ENCODE results near the gene SLC12A8. TPM values are rescaled to one million over a fixed set of nuclear protein-coding genes. Genes with fewer than 3 reads are reported as not detected.

SLC12A8 gene
- total RNA-seq, 1 donor from 2014 or later: 6.1 TPM

DNA sequence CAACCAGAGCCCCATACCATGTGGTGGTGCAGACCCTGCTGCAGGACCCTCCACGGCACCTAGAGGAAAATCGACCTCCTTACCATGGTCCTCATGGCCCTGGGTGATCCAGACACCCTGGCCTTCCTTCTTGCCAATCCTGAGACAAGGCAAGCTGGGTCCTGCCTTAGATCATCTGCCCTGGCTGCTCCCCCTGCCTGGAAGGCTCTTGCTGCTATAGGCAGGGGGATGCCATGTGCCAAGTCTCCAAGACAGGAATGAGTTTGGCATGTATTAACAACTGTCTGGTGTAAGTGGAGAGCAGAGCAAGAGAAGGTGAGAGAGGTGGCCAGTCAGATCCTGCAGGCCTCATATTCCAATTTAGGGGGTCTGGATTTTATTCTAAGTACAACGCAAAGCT is 164.3 kb downstream of the SLC12A8 start:
- Mint-ChIP-seq H3K27me3 (ENCODE audit: low read depth) (no peaks in the 10 kb centered on the region), H3K9me3 (ENCODE audit: low read depth) (no peaks in the 10 kb centered on the region), H3K4me1 (ENCODE audit: low read depth) (peaks cover 51% of the 10 kb centered on the region), H3K27ac (ENCODE audit: unreplicated experiment) (no peak overlapping the region), H3K4me3 (ENCODE audit: unreplicated experiment) (no peak overlapping the region), H3K36me3 (ENCODE audit: low read depth) (peaks cover 7% of the 10 kb centered on the region)
- no peak for DNase-seq (ENCODE audit: low spot score)
- TF ChIP-seq, protein P1, sequence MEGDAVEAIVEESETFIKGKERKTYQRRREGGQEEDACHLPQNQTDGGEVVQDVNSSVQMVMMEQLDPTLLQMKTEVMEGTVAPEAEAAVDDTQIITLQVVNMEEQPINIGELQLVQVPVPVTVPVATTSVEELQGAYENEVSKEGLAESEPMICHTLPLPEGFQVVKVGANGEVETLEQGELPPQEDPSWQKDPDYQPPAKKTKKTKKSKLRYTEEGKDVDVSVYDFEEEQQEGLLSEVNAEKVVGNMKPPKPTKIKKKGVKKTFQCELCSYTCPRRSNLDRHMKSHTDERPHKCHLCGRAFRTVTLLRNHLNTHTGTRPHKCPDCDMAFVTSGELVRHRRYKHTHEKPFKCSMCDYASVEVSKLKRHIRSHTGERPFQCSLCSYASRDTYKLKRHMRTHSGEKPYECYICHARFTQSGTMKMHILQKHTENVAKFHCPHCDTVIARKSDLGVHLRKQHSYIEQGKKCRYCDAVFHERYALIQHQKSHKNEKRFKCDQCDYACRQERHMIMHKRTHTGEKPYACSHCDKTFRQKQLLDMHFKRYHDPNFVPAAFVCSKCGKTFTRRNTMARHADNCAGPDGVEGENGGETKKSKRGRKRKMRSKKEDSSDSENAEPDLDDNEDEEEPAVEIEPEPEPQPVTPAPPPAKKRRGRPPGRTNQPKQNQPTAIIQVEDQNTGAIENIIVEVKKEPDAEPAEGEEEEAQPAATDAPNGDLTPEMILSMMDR (IDR thresholded peaks at IDR 0.05): no peak

DNA sequence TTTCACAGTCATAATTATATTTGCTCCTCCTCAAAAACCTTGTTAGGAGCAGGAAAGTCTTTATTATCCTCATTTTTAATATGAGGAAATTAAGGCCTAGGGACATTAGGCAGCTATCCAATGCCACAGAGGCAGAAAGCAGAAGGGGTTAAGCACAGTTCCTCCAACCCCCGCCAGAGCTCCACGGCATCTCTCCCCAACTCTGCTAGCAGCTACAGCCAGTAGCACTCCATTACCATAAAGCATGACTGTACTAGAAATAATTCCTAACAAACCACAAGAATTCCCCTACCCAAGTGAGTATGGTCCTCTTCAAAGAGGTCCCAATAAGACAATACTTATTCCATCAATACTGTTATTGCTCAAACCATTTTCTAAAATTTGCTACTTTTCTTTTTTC is 166.6 kb downstream of the SLC12A8 start:
- Mint-ChIP-seq H3K4me1 (ENCODE audit: low read depth) (peaks cover 37% of the 10 kb centered on the region), H3K9me3 (ENCODE audit: low read depth) (no peaks in the 10 kb centered on the region), H3K36me3 (ENCODE audit: low read depth) (peaks cover 7% of the 10 kb centered on the region), H3K27ac (ENCODE audit: unreplicated experiment) (no peak overlapping the region), H3K4me3 (ENCODE audit: unreplicated experiment) (no peak overlapping the region), H3K27me3 (ENCODE audit: low read depth) (no peaks in the 10 kb centered on the region)
- no peak for DNase-seq (ENCODE audit: low spot score)
- TF ChIP-seq, protein P1 (IDR thresholded peaks at IDR 0.05): peak; percentile 64

- Mint-ChIP-seq H3K4me3 (ENCODE audit: unreplicated experiment) (no peak overlapping the region), H3K27ac (ENCODE audit: unreplicated experiment) (no peak overlapping the region), H3K36me3 (ENCODE audit: low read depth) (peaks cover 3% of the 10 kb centered on the region), H3K9me3 (ENCODE audit: low read depth) (no peaks in the 10 kb centered on the region), H3K27me3 (ENCODE audit: low read depth) (no peaks in the 10 kb centered on the region), H3K4me1 (ENCODE audit: low read depth) (peaks cover 36% of the 10 kb centered on the region)
- TF ChIP-seq, protein P1 (IDR thresholded peaks at IDR 0.05): no peak
- no peak for DNase-seq (ENCODE audit: low spot score)
Measured at GRCh38 chr3:125045194-125045593, 167.4 kb downstream of the SLC12A8 start.

DNA sequence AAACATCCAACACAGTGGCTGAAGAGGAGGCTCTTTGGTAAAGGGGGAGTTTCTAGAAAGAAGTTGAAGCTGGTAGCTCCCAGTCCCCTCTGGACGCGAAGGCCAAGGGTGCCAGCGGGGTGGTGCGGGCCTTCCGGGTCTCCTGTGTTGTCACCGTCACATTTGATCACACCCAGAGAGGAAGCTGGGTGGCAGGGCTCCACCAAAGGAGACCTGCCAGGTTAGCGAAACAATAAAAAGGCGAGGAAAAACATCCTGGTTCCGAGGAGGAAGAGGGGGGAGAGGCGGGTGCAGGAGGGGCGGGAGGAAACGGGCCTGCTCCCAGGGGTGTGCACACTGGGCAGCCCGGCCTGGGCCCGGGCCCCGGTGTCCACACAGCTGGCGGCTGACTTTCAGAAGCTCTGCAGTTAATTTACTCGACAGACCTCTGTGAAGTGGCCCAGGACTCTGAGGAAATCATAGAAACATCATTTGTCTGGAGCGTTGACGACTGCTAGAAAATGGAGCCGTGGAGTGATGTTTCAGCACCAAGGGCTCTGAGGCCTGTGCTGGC is 168.9 kb downstream of the SLC12A8 start:
- TF ChIP-seq, protein P1 (IDR thresholded peaks at IDR 0.05): no peak
- Mint-ChIP-seq H3K4me3 (ENCODE audit: unreplicated experiment) (no peak overlapping the region), H3K4me1 (ENCODE audit: low read depth) (peaks cover 44% of the 10 kb centered on the region), H3K9me3 (ENCODE audit: low read depth) (no peaks in the 10 kb centered on the region), H3K27ac (ENCODE audit: unreplicated experiment) (peak overlapping the region; percentile 97), H3K27me3 (ENCODE audit: low read depth) (no peaks in the 10 kb centered on the region), H3K36me3 (ENCODE audit: low read depth) (peaks cover 2% of the 10 kb centered on the region)
- no peak for DNase-seq (ENCODE audit: low spot score)

DNA sequence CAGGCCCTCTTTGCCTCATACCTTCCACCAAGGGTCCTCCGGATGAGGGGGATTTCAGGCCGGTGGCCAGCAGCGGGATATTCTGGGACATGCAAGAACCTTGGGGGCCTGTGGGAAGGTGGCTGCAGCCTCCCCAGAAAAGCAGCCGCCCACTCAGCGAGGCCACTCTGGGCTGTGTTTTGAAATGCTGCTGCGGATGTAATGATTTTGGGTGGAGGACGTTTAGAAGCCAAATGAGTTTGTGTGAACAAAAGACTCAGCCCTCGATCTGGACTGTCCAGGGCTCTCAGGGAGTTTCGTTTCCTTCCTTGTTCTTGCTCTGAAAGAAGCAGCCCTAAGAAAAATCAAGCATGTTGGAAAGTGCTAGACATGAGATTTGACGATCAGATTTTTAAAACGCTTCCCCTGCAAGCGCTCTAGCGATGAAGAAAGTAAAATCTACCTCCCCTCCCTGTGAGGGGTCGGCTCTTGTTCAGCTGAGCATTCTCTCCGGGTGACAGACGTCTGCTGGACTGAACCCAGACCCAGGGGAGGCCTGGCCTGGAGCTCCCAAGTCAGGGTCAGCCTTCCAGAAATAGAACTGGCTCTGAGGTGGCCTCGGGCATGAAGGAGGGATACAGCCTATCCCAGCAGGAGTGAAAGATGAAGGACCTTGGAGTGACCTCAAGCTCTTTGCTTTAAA is 169.7 kb downstream of the SLC12A8 start:
- Mint-ChIP-seq H3K4me3 (ENCODE audit: unreplicated experiment) (peak overlapping the region; percentile 64), H3K27ac (ENCODE audit: unreplicated experiment) (peak overlapping the region; percentile 97), H3K4me1 (ENCODE audit: low read depth) (peaks cover 45% of the 10 kb centered on the region), H3K27me3 (ENCODE audit: low read depth) (no peaks in the 10 kb centered on the region), H3K9me3 (ENCODE audit: low read depth) (no peaks in the 10 kb centered on the region), H3K36me3 (ENCODE audit: low read depth) (peaks cover 2% of the 10 kb centered on the region)
- TF ChIP-seq, protein P1 (IDR thresholded peaks at IDR 0.05): no peak
- DNase-seq (ENCODE audit: low spot score): no peak
